Measurements from ENCODE around the gene GLIS1.
A peak's percentile ranks its signal among the peaks of the same experiment; 100 is the strongest.

Gene GLIS1

DNA sequence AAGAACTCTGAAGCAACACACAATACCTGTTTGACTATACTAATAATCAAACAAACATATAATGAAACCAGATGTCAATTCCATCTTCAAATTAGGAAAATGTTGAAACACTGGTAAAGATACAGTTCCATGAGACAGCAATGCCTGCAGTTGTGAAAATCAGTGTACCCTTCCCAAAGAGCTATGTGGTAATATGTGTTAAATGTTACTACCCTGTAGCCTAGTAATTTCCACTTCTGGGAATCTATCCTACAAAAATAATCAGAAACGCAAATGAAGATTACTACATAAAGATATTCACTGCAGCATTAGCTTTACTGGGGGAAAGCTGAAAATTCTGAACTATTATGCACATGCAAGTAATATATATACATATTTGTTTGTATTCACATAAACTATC is 16.9 kb downstream of the GLIS1 start:
- no peak for DNase-seq
- no CpG with 5 or more reads among the region's 1 CpG for WGBS (ENCODE audit: insufficient coverage)
- Histone ChIP-seq H3K36me3 (ENCODE audit: control insufficient read depth in 4 of 4, insufficient read depth in 4 of 4, low read length in 3 of 4) (no peaks in the 10 kb centered on the region), H3K27ac (ENCODE audit: insufficient read depth in 1 of 2, low read depth in 1 of 2, low read length in 2 of 2, poor library complexity in 1 of 2, severe bottlenecking in 2 of 2) (no peak overlapping the region), H3K27me3 (replicated peaks in 2 of 5; ENCODE audit: control insufficient read depth in 4 of 5, insufficient read depth in 5 of 5, low read length in 4 of 5) (peaks cover 0 to 1% (median 0%) of the 10 kb centered on the region in 5 experiments), H3K4me3 (ENCODE audit: control insufficient read depth in 1 of 7, extremely low read depth in 1 of 7, insufficient read depth in 4 of 7, low read depth in 2 of 7, low read length in 6 of 7) (no peak overlapping the region), H3K4me1 (ENCODE audit: control extremely low read depth in 1 of 4, control insufficient read depth in 4 of 4, insufficient read depth in 4 of 4, low read length in 3 of 4) (no peaks in the 10 kb centered on the region), H3K9me3 (ENCODE audit: control extremely low read depth in 1 of 5, control insufficient read depth in 4 of 5, insufficient read depth in 2 of 5, low read depth in 1 of 5, low read length in 4 of 5) (no peaks in the 10 kb centered on the region)
- ChIA-PET CTCF (no interaction called here), POLR2A (no interaction called here)

DNA sequence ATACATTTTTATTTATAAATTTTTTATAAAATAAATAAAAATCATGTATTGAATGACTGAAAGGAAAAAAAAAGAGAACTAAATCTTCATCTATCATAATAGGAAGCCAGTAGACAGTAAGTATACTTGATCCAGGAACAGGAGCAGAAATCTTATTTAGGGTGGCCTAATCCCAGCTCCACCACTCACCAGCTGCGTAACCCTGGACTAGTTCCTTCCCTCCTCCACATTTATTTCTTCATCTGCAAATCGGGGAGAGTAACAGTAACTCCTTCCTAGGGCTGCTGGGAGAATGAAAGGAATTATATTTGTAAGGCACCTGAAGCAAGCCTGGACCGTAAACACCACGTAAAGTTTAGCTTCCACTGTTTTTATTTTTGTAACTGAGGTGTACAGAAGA is 17.9 kb downstream of the GLIS1 start:
- DNase-seq = no peak
- POLR2A ChIA-PET = no interaction called here
- no peak overlapping the region for H3K27ac ChIP-seq (ENCODE audit: insufficient read depth in 1 of 2, low read depth in 1 of 2, low read length in 2 of 2, poor library complexity in 1 of 2, severe bottlenecking in 2 of 2)
- H3K9me3 ChIP-seq (ENCODE audit: control extremely low read depth in 1 of 5, control insufficient read depth in 4 of 5, insufficient read depth in 2 of 5, low read depth in 1 of 5, low read length in 4 of 5) = no peaks in the 10 kb centered on the region
- H3K36me3 ChIP-seq (ENCODE audit: control insufficient read depth in 4 of 4, insufficient read depth in 4 of 4, low read length in 3 of 4) = no peaks in the 10 kb centered on the region
- H3K27me3 ChIP-seq (replicated peaks in 2 of 5; ENCODE audit: control insufficient read depth in 4 of 5, insufficient read depth in 5 of 5, low read length in 4 of 5) = peaks cover 0 to 1% (median 0%) of the 10 kb centered on the region in 5 experiments
- H3K4me3 ChIP-seq (ENCODE audit: control insufficient read depth in 1 of 7, extremely low read depth in 1 of 7, insufficient read depth in 4 of 7, low read depth in 2 of 7, low read length in 6 of 7) = no peak overlapping the region
- no peaks in the 10 kb centered on the region for H3K4me1 ChIP-seq (ENCODE audit: control extremely low read depth in 1 of 4, control insufficient read depth in 4 of 4, insufficient read depth in 4 of 4, low read length in 3 of 4)
- CTCF ChIA-PET = no interaction called here
- WGBS (ENCODE audit: insufficient coverage) = 100% methylated on average over 2 of the region's 4 CpGs

DNA sequence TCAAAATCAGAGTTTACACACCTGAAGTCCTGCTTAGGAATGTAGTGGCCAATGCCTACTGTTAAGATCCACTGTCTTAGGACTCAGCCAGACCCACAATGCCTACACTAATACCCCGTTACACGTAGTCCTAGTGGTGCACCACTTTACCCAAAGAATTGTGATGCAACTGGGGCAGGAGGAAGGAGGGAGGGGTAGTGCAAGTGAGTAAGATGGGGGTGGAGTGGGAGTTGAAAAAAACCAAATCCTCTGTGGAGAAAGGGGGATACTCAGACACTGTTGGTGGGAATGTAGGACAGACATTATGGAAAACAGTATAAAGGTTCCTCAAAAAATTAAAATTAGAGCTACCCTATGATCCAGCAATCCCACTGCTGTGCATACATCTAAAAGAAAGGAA is 19.5 kb downstream of the GLIS1 start:
- H3K27me3 ChIP-seq (replicated peaks in 2 of 5; ENCODE audit: control insufficient read depth in 4 of 5, insufficient read depth in 5 of 5, low read length in 4 of 5) = peaks cover 0 to 1% (median 0%) of the 10 kb centered on the region in 5 experiments
- H3K4me1 ChIP-seq (ENCODE audit: control extremely low read depth in 1 of 4, control insufficient read depth in 4 of 4, insufficient read depth in 4 of 4, low read length in 3 of 4) = no peaks in the 10 kb centered on the region
- H3K27ac ChIP-seq (ENCODE audit: insufficient read depth in 1 of 2, low read depth in 1 of 2, low read length in 2 of 2, poor library complexity in 1 of 2, severe bottlenecking in 2 of 2) = no peak overlapping the region
- ChIA-PET CTCF (no interaction called here), POLR2A (no interaction called here)
- H3K9me3 ChIP-seq (ENCODE audit: control extremely low read depth in 1 of 5, control insufficient read depth in 4 of 5, insufficient read depth in 2 of 5, low read depth in 1 of 5, low read length in 4 of 5) = no peaks in the 10 kb centered on the region
- no peak overlapping the region for H3K4me3 ChIP-seq (ENCODE audit: control insufficient read depth in 1 of 7, extremely low read depth in 1 of 7, insufficient read depth in 4 of 7, low read depth in 2 of 7, low read length in 6 of 7)
- 100% methylated on average over 1 of the region's 2 CpGs for WGBS (ENCODE audit: insufficient coverage)
- no peaks in the 10 kb centered on the region for H3K36me3 ChIP-seq (ENCODE audit: control insufficient read depth in 4 of 4, insufficient read depth in 4 of 4, low read length in 3 of 4)
- no peak for DNase-seq

DNA sequence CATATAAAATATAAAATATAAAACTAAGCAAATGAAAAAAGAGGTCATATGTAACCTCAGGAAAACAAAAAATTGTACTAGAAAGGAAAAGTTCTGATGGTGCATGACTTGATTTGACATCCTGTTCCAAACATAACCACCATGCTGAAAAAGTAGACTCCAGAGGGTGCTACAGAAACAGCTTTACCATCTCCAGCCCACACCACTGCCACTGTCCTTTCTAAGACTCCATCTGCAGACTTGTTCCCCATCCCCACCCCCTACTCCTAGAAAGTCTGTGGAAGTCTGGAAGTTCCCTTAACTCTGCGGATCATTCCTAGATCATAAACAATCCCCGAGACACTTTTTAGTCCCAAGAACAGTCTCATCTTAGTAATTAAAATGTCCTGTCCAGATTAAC is 20.5 kb downstream of the GLIS1 start:
- CTCF ChIA-PET = no interaction called here
- WGBS (ENCODE audit: insufficient coverage) = 100% methylated on average over 2 of the region's 2 CpGs

DNA sequence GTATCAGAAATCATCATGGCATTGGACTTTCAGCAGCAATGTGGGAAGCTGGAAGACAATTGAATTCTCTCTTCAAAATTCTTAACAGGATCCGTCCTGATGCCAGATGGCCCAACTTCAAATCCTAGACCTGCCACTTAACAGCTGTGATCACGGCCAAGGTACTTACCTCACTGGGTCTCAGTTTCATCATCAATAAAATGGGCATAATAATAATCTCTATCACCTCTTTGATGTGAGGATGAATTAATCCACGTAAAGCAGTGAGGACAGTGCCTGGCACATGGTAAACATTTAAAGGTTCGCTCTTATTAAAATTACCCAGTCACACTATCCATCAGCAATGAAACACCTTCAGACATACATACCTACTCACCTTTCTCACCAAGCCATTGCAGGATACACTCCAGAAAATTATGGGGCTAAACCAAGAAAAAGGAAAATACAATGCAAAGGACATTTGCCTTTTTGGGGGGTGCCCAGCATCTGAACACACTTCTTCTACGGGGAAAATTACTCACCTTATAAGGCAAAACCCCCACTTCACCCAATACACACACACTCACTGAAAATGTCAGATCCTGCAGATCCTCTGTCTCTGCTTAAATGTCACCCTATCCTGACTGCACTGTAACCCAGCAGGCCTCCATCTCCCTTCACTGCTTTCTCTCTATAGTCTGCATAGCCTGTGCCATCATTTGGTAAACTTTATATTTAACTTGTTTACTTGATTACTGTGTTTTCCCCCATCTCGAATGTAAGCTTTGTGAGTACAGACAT is 21.7 kb downstream of the GLIS1 start:
- no peak overlapping the region for H3K4me3 ChIP-seq (ENCODE audit: control insufficient read depth in 1 of 7, extremely low read depth in 1 of 7, insufficient read depth in 4 of 7, low read depth in 2 of 7, low read length in 6 of 7)
- POLR2A ChIA-PET = no interaction called here
- H3K4me1 ChIP-seq (ENCODE audit: control extremely low read depth in 1 of 4, control insufficient read depth in 4 of 4, insufficient read depth in 4 of 4, low read length in 3 of 4) = no peaks in the 10 kb centered on the region
- no peak for DNase-seq
- H3K27me3 ChIP-seq (replicated peaks in 2 of 5; ENCODE audit: control insufficient read depth in 4 of 5, insufficient read depth in 5 of 5, low read length in 4 of 5) = peaks cover 0 to 1% (median 0%) of the 10 kb centered on the region in 5 experiments
- H3K9me3 ChIP-seq (ENCODE audit: control extremely low read depth in 1 of 5, control insufficient read depth in 4 of 5, insufficient read depth in 2 of 5, low read depth in 1 of 5, low read length in 4 of 5) = no peaks in the 10 kb centered on the region
- 100% methylated on average over 3 of the region's 6 CpGs for WGBS (ENCODE audit: insufficient coverage)
- no peaks in the 10 kb centered on the region for H3K36me3 ChIP-seq (ENCODE audit: control insufficient read depth in 4 of 4, insufficient read depth in 4 of 4, low read length in 3 of 4)
- CTCF ChIA-PET = interaction anchor here (1.2 kb wide), 1 partner anchor 28 kb away, joined by 3 read pairs; no protein-coding TSS in a partner anchor
- H3K27ac ChIP-seq (ENCODE audit: insufficient read depth in 1 of 2, low read depth in 1 of 2, low read length in 2 of 2, poor library complexity in 1 of 2, severe bottlenecking in 2 of 2) = no peak overlapping the region

More for the DNA sequence above, 20.5 kb downstream of the GLIS1 start:
- no peak for DNase-seq
- Histone ChIP-seq H3K27me3 (replicated peaks in 2 of 5; ENCODE audit: control insufficient read depth in 4 of 5, insufficient read depth in 5 of 5, low read length in 4 of 5) (peaks cover 0 to 1% (median 0%) of the 10 kb centered on the region in 5 experiments), H3K4me3 (ENCODE audit: control insufficient read depth in 1 of 7, extremely low read depth in 1 of 7, insufficient read depth in 4 of 7, low read depth in 2 of 7, low read length in 6 of 7) (no peak overlapping the region), H3K27ac (ENCODE audit: insufficient read depth in 1 of 2, low read depth in 1 of 2, low read length in 2 of 2, poor library complexity in 1 of 2, severe bottlenecking in 2 of 2) (no peak overlapping the region), H3K36me3 (ENCODE audit: control insufficient read depth in 4 of 4, insufficient read depth in 4 of 4, low read length in 3 of 4) (no peaks in the 10 kb centered on the region), H3K4me1 (ENCODE audit: control extremely low read depth in 1 of 4, control insufficient read depth in 4 of 4, insufficient read depth in 4 of 4, low read length in 3 of 4) (no peaks in the 10 kb centered on the region), H3K9me3 (ENCODE audit: control extremely low read depth in 1 of 5, control insufficient read depth in 4 of 5, insufficient read depth in 2 of 5, low read depth in 1 of 5, low read length in 4 of 5) (no peaks in the 10 kb centered on the region)
- POLR2A ChIA-PET = interaction anchor here (0.8 kb wide), 1 partner anchor 10 kb away, joined by 5 read pairs; no protein-coding TSS in a partner anchor

DNA sequence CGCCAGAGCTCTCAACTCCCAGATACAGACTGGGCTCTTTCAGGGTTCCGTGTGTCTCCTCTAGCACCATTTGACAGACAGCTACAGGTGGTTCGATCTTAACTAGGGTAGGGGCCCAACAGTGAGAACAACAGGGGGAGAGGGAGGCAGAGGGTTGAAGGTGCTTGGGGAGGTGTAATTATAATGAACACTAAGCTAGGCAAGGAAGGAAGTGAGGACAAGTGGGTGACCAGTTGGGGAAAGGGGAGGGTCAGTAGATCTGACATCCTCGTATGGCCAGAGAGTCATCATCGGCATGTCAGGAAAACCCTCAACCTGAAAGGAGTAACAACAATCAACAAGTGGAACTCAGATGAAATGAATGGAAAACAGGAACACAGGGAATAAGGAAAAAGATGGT is 22.8 kb downstream of the GLIS1 start:
- no peaks in the 10 kb centered on the region for H3K9me3 ChIP-seq (ENCODE audit: control extremely low read depth in 1 of 5, control insufficient read depth in 4 of 5, insufficient read depth in 2 of 5, low read depth in 1 of 5, low read length in 4 of 5)
- no peak overlapping the region for H3K27ac ChIP-seq (ENCODE audit: insufficient read depth in 1 of 2, low read depth in 1 of 2, low read length in 2 of 2, poor library complexity in 1 of 2, severe bottlenecking in 2 of 2)
- DNase-seq = no peak
- 100% methylated on average over 3 of the region's 5 CpGs for WGBS (ENCODE audit: insufficient coverage)
- no peaks in the 10 kb centered on the region for H3K4me1 ChIP-seq (ENCODE audit: control extremely low read depth in 1 of 4, control insufficient read depth in 4 of 4, insufficient read depth in 4 of 4, low read length in 3 of 4)
- no peak overlapping the region for H3K4me3 ChIP-seq (ENCODE audit: control insufficient read depth in 1 of 7, extremely low read depth in 1 of 7, insufficient read depth in 4 of 7, low read depth in 2 of 7, low read length in 6 of 7)
- CTCF ChIA-PET = interaction anchor here (0.8 to 1.2 kb wide), 6 partner anchors 8 to 30 kb away, joined by 3 to 4 read pairs (median 3); no protein-coding TSS in a partner anchor
- POLR2A ChIA-PET = no interaction called here
- peaks cover 0 to 1% (median 0%) of the 10 kb centered on the region in 5 experiments for H3K27me3 ChIP-seq (replicated peaks in 2 of 5; ENCODE audit: control insufficient read depth in 4 of 5, insufficient read depth in 5 of 5, low read length in 4 of 5)
- no peaks in the 10 kb centered on the region for H3K36me3 ChIP-seq (ENCODE audit: control insufficient read depth in 4 of 4, insufficient read depth in 4 of 4, low read length in 3 of 4)

DNA sequence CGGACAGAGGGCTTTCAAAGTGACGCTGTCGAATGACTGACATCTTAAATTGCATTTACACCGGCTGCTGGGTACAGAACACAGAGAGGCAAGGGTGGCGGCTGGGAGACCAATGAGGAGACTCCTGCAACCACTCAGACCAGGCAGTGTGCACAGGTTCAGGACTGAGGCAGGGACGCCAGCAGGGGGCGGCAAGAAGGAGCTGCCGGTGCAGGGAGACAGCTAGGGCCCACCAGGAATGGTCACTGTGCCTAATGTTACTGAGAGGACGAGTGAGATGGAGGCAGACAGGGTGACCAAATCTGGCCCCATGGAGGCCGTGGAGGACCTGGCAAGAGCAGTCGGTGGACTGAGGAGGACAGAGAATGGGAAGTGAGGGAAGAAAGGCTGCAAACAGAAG is 23.5 kb downstream of the GLIS1 start:
- Histone ChIP-seq H3K4me3 (ENCODE audit: control insufficient read depth in 1 of 7, extremely low read depth in 1 of 7, insufficient read depth in 4 of 7, low read depth in 2 of 7, low read length in 6 of 7) (no peak overlapping the region), H3K4me1 (ENCODE audit: control extremely low read depth in 1 of 4, control insufficient read depth in 4 of 4, insufficient read depth in 4 of 4, low read length in 3 of 4) (no peaks in the 10 kb centered on the region), H3K36me3 (ENCODE audit: control insufficient read depth in 4 of 4, insufficient read depth in 4 of 4, low read length in 3 of 4) (no peaks in the 10 kb centered on the region), H3K27me3 (replicated peaks in 2 of 5; ENCODE audit: control insufficient read depth in 4 of 5, insufficient read depth in 5 of 5, low read length in 4 of 5) (peaks cover 0 to 1% (median 0%) of the 10 kb centered on the region in 5 experiments), H3K9me3 (ENCODE audit: control extremely low read depth in 1 of 5, control insufficient read depth in 4 of 5, insufficient read depth in 2 of 5, low read depth in 1 of 5, low read length in 4 of 5) (no peaks in the 10 kb centered on the region), H3K27ac (ENCODE audit: insufficient read depth in 1 of 2, low read depth in 1 of 2, low read length in 2 of 2, poor library complexity in 1 of 2, severe bottlenecking in 2 of 2) (no peak overlapping the region)
- POLR2A ChIA-PET = no interaction called here
- CTCF ChIA-PET = interaction anchor here (0.5 to 1.2 kb wide), 7 partner anchors 8 to 41 kb away, joined by 3 to 4 read pairs (median 3); no protein-coding TSS in a partner anchor
- WGBS (ENCODE audit: insufficient coverage) = 82% methylated on average over 11 of the region's 11 CpGs
- DNase-seq = peak in 2 of 3 donors; percentile 27 to 31

Measured in common myeloid progenitor, CD34-positive (primary cell).